GM19043 (cell line): ENCODE data around the gene S1PR3.

ENCODE experiments used
- ATAC-seq: cut with Tn5 transposase; IDR thresholded peaks from one replicate; pipeline ENCODE4 v1.9.1; 2021; ENCODE audit warnings: low read depth; ENCODE audit not compliant: unreplicated experiment

Gene S1PR3

DNA sequence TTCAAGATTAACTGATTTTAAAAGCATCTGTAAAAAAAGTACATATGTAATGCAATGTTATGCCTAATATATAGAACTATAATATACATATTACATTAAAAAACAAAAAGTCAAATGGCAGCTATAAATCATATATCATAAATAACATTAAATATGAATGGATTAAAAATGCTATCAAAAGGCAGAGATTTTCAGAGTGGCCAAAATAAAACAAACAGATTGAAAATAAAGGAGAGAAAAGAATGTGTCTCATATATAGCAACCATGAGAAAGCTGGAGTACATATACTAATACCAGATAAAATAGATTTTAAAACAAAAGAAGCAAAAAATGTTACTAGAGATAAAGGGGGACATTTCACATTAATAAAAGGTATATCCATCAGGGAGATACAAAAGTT lies 38.5 kb downstream of the S1PR3 start:
- ATAC-seq: no peak

DNA sequence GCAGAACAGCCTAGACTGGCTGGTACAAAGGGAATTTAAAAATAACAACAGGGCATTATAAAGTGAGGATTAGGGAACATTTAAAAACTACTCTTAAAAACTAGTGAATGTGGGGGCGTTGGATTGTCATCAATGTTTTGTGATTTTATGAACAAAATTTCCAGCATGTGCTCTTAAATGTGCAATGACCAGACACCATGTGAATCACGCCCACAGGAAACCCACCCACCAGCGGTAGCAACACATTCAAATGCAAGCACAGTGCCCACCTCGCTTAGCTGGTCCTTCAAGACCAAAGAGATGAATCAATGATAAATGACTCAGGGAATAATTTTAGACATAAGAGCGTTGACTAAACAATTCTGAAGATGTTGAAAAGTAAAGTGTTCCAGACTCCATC lies 40.9 kb downstream of the S1PR3 start:
- ATAC-seq: no peak

DNA sequence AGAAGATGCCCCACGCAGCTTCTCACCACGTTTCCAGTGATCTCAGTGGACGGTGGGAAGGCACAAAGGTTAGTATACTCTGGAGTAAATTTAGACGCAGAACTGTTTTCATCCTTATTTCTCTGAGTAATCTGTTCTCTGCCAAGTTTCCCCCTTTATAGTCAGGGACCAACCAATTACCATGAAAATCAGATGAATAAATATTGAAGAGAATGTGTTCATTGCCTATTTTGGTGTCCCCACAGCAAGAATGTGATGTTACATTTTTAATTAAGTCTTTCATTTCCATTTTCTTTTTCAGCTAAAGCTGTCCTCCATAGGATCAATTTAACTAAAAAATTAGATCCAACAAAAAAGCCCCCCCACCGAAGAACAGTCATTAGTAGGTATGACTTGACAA lies 41.4 kb downstream of the S1PR3 start:
- no peak for ATAC-seq

DNA sequence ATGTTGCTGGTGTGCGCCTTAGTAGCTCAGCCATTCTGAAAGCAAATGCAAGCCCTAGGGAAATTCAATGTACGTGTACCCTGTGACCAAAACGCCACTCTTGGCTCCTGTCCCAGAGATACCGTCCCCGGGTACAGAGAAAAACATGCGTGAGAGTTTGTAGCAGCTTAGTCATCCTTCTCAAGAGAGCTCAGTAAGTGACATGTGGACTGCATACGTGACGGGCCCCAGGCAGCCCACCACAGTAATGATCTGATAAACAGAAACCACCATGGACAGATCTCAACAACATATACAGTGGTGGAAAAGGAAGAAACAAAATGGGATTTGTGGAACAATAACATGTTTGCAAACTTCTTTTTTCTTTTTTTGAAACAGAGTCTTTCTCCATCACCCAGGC lies 45.1 kb downstream of the S1PR3 start:
- no peak for ATAC-seq

DNA sequence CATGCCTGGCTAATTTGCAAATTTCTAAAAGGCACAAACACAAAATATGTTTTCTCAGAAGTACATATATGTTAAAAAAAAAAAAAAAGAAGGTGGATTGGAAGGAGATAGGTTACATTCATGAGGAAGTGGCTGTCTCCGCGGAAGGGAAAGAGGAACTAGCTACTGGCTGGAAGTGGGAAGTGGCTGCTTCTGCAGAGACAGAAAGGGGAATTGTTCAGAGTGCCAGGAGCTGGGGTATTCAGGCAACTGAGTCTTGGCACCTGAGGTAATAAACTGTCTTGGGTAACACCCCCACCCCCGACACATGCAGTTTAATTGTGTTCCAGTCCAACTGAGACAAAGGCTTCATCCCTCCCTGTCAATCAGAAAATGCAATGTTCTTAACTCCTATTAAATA lies 45.6 kb downstream of the S1PR3 start:
- ATAC-seq: no peak

GRCh38 chr9:89037346-89037745 lies 46.1 kb downstream of the S1PR3 start:
- ATAC-seq: no peak

DNA sequence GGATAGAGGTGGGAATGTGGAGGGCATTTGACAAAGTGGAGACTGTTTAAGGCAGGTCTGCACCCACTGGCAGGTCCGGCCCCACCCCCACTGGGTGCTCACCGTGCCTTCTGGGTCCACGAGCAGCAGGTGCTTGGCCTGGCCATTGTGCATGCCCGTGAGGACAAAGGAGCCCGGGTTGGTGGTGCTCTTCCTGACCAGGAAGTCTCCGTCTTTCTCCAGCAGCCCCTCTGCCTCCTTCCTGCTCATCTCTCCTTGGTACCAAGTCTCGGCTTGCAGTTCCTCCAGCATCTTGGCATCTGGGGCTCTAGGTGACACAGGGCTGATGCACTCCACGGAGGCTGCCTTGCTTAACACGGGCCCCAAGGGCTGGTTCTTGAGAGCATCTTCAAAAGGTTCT lies 46.6 kb downstream of the S1PR3 start:
- ATAC-seq: no peak

GRCh38 chr9:89038382-89039103 lies 47.3 kb downstream of the S1PR3 start:
- ATAC-seq: no peak

DNA sequence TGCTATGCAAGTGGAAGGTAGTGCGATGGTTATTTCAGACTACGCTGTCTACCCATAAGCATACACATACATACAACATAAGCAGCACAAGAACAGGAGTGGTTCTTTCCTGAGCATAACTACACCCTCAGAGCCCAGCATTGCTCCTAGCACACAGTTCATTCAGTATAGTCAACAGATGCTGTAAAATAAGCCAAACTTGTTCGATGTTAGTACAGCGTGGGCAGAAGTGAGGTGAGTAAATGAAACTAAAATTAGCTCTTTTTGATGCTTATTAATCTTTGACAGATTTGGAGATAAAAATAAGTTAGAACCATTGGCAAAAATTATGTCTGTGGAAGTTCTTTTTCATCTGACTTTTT lies 47.8 kb downstream of the S1PR3 start:
- ATAC-seq: no peak

GRCh38 chr9:89039664-89040063 lies 48.4 kb downstream of the S1PR3 start:
- no peak for ATAC-seq

GRCh38 chr9:89042984-89043383 lies 51.7 kb downstream of the S1PR3 start:
- ATAC-seq: no peak

- ATAC-seq: no peak
These were observed 52.8 kb downstream of the S1PR3 start for GRCh38 chr9:89044104-89044503.

- no peak for ATAC-seq
These were observed 53.6 kb downstream of the S1PR3 start for GRCh38 chr9:89044881-89045280.

- no peak for ATAC-seq
These were observed 55.6 kb downstream of the S1PR3 start for GRCh38 chr9:89046832-89047231.

GRCh38 chr9:89047667-89048066 lies 56.4 kb downstream of the S1PR3 start:
- ATAC-seq: no peak

DNA sequence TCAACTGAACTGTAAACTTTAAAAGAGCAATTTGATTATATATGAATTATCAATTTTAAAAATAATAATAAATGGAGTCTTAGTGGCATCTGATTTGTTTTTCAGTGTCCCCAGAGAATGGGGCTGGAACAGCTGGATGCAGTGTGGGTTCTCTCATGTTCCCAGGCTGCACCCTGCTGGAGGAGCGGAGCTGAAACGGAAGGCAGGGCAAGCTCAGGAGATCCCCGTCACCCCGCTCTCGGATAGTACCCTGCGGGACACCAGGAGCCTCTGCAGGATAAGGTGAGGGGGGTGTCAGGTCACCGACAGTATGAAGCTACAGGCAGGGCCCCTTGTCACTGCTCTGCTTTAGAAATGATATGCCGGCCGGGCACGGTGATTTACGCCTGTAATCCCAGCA lies 57.3 kb downstream of the S1PR3 start:
- ATAC-seq: no peak

GRCh38 chr9:89049646-89050045 lies 58.4 kb downstream of the S1PR3 start:
- no peak for ATAC-seq

DNA sequence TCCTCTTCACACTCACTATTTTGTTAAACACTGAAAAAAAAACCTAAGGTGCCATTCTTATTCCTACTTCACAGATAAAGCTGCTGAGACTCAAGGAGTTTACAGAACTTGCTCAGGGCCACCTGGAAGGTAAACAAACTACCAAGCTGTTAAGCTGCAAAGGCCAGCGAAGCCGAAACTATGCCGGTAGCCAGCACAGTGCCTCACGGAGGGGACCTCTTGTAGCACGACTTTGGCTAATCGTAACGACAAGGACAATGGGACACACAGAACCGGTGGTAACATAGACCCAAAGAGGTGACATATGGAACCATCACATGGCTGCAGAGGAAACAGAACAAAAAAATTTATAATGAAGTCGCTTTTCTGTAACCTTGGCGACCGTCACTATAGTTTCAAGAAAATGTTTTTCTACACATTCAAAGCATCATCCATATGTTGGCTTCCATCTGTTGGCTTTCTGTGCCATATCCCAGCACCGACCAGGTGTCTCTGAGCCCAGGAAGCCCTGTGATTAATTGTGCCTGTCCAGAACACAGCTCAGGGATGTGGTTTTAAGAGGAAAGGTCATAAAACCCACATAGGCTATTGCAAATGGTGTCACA lies 60.3 kb downstream of the S1PR3 start:
- no peak for ATAC-seq

DNA sequence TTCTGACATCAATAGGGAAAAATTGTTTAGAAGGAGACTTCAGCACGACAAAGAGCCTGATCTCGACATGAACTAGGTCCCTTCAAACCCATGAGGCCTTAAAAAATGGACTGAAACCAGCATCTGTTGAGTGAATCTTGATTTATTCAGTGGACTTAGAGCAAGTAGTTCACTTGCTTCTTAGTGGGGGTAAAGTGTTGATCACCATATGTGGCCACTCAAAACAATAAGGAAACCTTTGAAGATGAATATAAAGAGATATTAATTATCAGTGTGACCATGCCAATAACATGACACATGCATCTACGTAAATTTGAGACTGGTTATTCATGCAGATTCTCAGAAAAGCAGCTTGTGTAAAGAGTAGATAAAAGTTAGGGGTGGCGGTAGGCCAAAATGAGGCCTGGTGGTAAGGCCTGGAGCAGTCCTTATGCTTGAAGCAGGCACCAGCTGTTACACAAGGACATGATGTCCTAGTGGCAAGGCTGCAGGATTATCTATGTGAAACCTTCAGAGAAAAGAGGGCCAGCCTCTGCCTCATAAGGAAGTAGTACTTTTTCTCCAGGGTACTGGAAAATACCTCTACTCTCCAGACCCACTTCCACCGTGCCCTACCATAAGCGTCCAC lies 61.3 kb downstream of the S1PR3 start:
- no peak for ATAC-seq

- no peak for ATAC-seq
These were observed 62.0 kb downstream of the S1PR3 start for GRCh38 chr9:89053301-89053700.
